Thyroid gland (tissue), 4 donors: ENCODE data around the gene LCN15. TPM values are rescaled to one million over a fixed set of nuclear protein-coding genes. Genes with fewer than 3 reads are reported as not detected.
A peak's percentile ranks its signal among the peaks of the same experiment; 100 is the strongest.

Experiments used
- DNase-seq, 2 donors: peaks; one replicate each; pipeline ENCODE4 v3.0.0-alpha.2; 2019
- H3K27ac ChIP-seq, 3 donors: fragments of 200-600 bp; sonication (generic); 1 replicate in 2 of 3; 2 replicates in 1 of 3; pipeline ENCODE4 v1.5.1; 2016 to 2019; ENCODE audit warnings: mild to moderate bottlenecking in 1 of 3, moderate library complexity in 1 of 3
- H3K27me3 ChIP-seq: fragments of 200-600 bp; sonication (generic); one replicate; pipeline ENCODE4 v1.5.1; 2019
- H3K36me3 ChIP-seq, 2 donors: fragments of 200-600 bp; sonication (generic); one replicate each; pipeline ENCODE4 v1.5.1; 2016 to 2019
- H3K4me1 ChIP-seq, 2 donors: fragments of 200-600 bp; sonication (generic); one replicate each; pipeline ENCODE4 v1.5.1; 2017 to 2019
- H3K4me3 ChIP-seq, 3 donors: fragments of 200-600 bp; sonication (generic); replicated peaks in 1 of 3; 1 replicate in 2 of 3; 2 replicates in 1 of 3; pipeline ENCODE4 v1.5.1; 2016; ENCODE audit warnings: mild to moderate bottlenecking in 1 of 3
- H3K9me3 ChIP-seq: fragments of 200-600 bp; sonication (generic); one replicate; pipeline ENCODE4 v1.5.1; 2017
- POLR2A ChIP-seq, 2 donors: fragments of 450-650 bp; IDR thresholded peaks; one replicate each; pipeline ENCODE4 v1.6.1; 2017; ENCODE audit warnings: antibody characterized with exemption in 2 of 2, mild to moderate bottlenecking in 2 of 2, moderate library complexity in 1 of 2
- WGBS, 2 donors: methylation state at CpG; one replicate each; pipeline ENCODE4 v1.1.5; 2017; 5-methylcytosine and 5-hydroxymethylcytosine counted together
- intact Hi-C: fragments of 100-400 bp; cut with DNase I; formaldehyde crosslinking; loops from one replicate; pipeline ENCODE4 v1.15.1; 2023
- total RNA-seq, 4 donors: library from RNA; depleted of rRNA; stranded (reverse); fragments of >200 nt; gene quantifications; one replicate each; pipeline ENCODE4 v1.2.3, GENCODE V29; 2016
- TF ChIP-seq, protein P1 (sequence below), 6 experiments: fragments of 200-600 bp in 3 of 6; fragments of 450-650 bp in 3 of 6; sonication (generic) in 3 of 6; IDR thresholded peaks; one replicate each; pipeline ENCODE4 v1.5.1; 2016 to 2019; ENCODE audit warnings: antibody characterized with exemption in 6 of 6, mild to moderate bottlenecking in 2 of 6, inconsistent platforms in 1 of 6, moderate library complexity in 1 of 6

Gene LCN15
- total RNA-seq, 4 donors from 2014 or later: not detected

DNA sequence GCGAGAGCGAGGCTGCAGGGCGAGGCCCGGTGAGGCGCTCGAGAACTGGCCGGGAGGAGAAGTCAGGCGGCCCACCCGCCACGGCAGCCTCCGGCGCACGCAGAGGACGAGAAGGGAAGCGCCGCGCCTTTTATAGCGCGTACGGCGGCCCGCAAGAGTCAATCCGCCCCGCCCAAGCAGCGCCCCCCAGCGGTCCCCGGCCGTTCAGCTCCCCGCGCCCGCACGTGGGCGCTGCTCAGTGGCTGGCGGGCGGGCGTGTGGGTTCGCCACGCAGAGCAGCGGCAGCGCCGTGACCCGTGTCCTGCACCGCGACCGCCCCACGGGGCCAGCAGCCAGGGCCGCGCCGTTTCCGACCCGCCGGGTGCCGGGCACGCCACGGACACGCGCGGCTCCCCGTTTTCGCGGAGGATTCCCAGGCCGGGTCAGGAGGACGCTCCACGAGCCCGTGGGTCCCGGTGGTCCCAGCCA, 36.2 kb downstream of the LCN15 start:
- TF ChIP-seq, protein P1, sequence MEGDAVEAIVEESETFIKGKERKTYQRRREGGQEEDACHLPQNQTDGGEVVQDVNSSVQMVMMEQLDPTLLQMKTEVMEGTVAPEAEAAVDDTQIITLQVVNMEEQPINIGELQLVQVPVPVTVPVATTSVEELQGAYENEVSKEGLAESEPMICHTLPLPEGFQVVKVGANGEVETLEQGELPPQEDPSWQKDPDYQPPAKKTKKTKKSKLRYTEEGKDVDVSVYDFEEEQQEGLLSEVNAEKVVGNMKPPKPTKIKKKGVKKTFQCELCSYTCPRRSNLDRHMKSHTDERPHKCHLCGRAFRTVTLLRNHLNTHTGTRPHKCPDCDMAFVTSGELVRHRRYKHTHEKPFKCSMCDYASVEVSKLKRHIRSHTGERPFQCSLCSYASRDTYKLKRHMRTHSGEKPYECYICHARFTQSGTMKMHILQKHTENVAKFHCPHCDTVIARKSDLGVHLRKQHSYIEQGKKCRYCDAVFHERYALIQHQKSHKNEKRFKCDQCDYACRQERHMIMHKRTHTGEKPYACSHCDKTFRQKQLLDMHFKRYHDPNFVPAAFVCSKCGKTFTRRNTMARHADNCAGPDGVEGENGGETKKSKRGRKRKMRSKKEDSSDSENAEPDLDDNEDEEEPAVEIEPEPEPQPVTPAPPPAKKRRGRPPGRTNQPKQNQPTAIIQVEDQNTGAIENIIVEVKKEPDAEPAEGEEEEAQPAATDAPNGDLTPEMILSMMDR (IDR thresholded peaks at IDR 0.05): peak; percentile 48 to 98 (median 84)
- peak; percentile 86 to 95 for TF ChIP-seq POLR2A (IDR thresholded peaks at IDR 0.05)
- no CpG with 5 or more reads among the region's 66 CpGs for WGBS, 2 donors
- H3K27ac ChIP-seq: peak overlapping the region; percentile 1 to 41 (median 22)
- H3K4me1 ChIP-seq: peaks cover 22 to 37% of the 10 kb centered on the region in 2 donors
- no peaks in the 10 kb centered on the region for H3K9me3 ChIP-seq
- peaks cover 29 to 32% of the 10 kb centered on the region in 2 donors for H3K36me3 ChIP-seq
- peak; percentile 88 to 89 for DNase-seq
- H3K27me3 ChIP-seq: no peaks in the 10 kb centered on the region
- intact Hi-C loops: no loop called here
- H3K4me3 ChIP-seq: peak overlapping the region; percentile 39 to 54 (median 51)

DNA sequence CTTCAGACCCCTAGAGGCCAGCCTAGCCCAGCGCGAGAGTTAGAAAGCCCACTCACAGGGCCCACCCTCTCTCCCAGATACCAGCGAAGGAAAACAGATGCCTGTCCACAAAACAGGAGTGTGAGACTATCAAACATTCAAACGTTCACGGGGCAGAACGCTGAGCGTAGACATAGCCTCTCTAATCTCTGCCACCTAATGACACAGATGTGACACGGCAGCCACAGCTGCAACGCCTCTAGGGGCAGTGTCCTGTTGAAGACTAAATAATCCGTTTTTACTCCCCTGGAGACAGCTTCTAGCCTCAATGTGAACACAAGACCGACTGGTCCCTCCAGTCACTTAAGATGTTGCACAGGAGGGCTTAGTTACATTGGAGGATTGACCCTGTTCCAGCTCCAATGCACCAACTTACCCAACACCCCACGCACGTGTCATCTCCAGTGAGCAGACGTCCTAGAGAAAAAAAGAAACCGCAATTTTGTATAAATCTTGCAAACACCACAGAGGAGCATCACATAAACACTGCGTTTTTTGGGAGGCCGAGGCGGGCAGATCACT, 37.6 kb downstream of the LCN15 start:
- peak; percentile 35 to 48 for DNase-seq
- WGBS, 2 donors: 27 to 33% methylated on average over 18 of the region's 18 CpGs
- peak overlapping the region in 1 of 3 donors; percentile 42 for H3K27ac ChIP-seq
- H3K9me3 ChIP-seq: no peaks in the 10 kb centered on the region
- intact Hi-C loops: no loop called here
- H3K27me3 ChIP-seq: no peaks in the 10 kb centered on the region
- H3K4me3 ChIP-seq: peak overlapping the region in 2 of 3 donors; percentile 36 to 51
- H3K4me1 ChIP-seq: peaks cover 17 to 33% of the 10 kb centered on the region in 2 donors
- H3K36me3 ChIP-seq: peaks cover 38 to 46% of the 10 kb centered on the region in 2 donors
- TF ChIP-seq, protein P1 (IDR thresholded peaks at IDR 0.05): peak in 3 of 6 experiments; percentile 32 to 38 (median 34)
- no peak for TF ChIP-seq POLR2A (IDR thresholded peaks at IDR 0.05)

DNA sequence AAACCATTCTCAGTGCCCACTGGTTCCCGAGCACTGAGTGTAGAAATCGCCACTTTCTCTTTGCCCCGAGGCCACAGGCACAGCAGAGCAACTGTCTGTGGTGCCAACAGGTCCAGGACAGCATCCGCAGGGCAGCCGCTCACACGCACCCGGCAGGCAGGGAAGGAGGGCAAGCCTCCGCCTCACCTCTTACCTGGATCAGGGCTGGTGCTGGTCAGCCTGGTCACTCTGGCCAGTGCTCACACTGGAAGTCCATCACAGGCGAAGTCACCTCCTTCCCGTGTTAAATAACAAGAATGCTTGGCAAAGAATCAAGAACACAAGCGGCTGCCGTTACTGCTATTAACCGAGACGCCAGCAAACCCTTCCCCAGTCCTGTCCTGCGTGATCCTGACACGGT, 38.2 kb downstream of the LCN15 start:
- no peak for DNase-seq
- H3K27ac ChIP-seq: peak overlapping the region in 1 of 3 donors; percentile 42
- H3K27me3 ChIP-seq: no peaks in the 10 kb centered on the region
- peaks cover 17 to 37% of the 10 kb centered on the region in 2 donors for H3K4me1 ChIP-seq
- no peak overlapping the region for H3K4me3 ChIP-seq
- H3K9me3 ChIP-seq: no peaks in the 10 kb centered on the region
- TF ChIP-seq POLR2A (IDR thresholded peaks at IDR 0.05): no peak
- TF ChIP-seq, protein P1 (IDR thresholded peaks at IDR 0.05): no peak
- peaks cover 38 to 52% of the 10 kb centered on the region in 2 donors for H3K36me3 ChIP-seq
- intact Hi-C loops: no loop called here
- WGBS, 2 donors: 59 to 69% methylated on average over 9 to 16 of the region's 16 CpGs

DNA sequence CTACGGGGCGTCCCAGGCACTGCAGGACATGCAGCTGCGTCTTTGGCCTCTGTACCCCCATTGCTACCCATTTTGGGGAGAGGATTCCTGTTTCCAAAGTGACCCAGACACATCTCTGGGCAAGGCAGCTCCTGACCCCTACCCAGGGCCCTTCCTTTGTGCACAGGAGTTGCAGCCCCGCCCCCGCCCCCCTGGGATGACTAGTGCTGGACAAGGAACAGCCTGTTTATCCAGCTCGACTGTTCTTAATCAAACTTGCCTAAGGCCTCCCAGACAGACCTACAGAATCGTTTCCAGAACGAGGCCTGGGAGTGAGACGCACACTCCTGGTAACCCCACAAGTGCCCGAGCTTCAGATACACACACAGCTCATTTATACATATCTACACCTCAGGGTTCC, 38.7 kb downstream of the LCN15 start:
- Histone ChIP-seq H3K9me3 (no peaks in the 10 kb centered on the region), H3K27ac (peak overlapping the region in 1 of 3 donors; percentile 42), H3K36me3 (peaks cover 38 to 53% of the 10 kb centered on the region in 2 donors), H3K4me1 (peaks cover 17 to 42% of the 10 kb centered on the region in 2 donors), H3K4me3 (no peak overlapping the region), H3K27me3 (no peaks in the 10 kb centered on the region)
- 67 to 81% methylated on average over 10 of the region's 10 CpGs for WGBS, 2 donors
- intact Hi-C loops: no loop called here
- TF ChIP-seq, protein P1 (IDR thresholded peaks at IDR 0.05): no peak
- no peak for TF ChIP-seq POLR2A (IDR thresholded peaks at IDR 0.05)
- no peak for DNase-seq

DNA sequence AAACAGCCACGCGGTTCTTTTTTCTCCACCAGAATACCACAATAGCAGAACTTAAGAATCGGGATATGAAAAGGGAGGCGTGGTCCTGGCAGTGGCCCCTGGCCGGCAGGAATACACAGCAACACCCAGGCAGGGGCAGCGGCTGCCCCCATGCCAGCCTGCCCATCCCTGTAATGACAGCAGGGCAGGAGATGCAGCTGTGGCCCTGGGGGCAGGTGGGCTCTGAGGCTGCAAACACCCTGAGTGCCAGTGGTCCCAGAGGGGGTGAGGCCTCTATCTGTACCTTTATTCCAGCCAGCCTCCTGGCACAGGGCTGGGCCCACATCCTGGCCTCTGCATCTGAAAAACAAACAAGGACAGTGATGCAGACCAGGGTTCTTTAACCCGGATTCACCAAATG, 39.5 kb downstream of the LCN15 start:
- no peak for TF ChIP-seq POLR2A (IDR thresholded peaks at IDR 0.05)
- TF ChIP-seq, protein P1 (IDR thresholded peaks at IDR 0.05): no peak
- H3K9me3 ChIP-seq: no peaks in the 10 kb centered on the region
- H3K36me3 ChIP-seq: peaks cover 38 to 53% of the 10 kb centered on the region in 2 donors
- H3K4me1 ChIP-seq: peaks cover 17 to 49% of the 10 kb centered on the region in 2 donors
- WGBS, 2 donors: 85 to 89% methylated on average over 7 of the region's 7 CpGs
- H3K4me3 ChIP-seq: no peak overlapping the region
- no peak for DNase-seq
- no peak overlapping the region for H3K27ac ChIP-seq
- H3K27me3 ChIP-seq: no peaks in the 10 kb centered on the region
- intact Hi-C loops: no loop called here
